Hepatocyte (in vitro differentiated cells): ENCODE measurements around the gene IRF4.

Source experiments
- CTCF ChIP-seq: fragments of 200-600 bp; sonication (generic); IDR thresholded peaks from 2 replicates; pipeline ENCODE4 v1.5.1; 2016; ENCODE audit warnings: antibody characterized with exemption, mild to moderate bottlenecking; ENCODE audit not compliant: poor library complexity
- EZH2 ChIP-seq: fragments of 200-600 bp; sonication (generic); IDR thresholded peaks from 2 replicates; pipeline ENCODE4 v1.6.1; 2016; ENCODE audit warnings: antibody characterized with exemption, mild to moderate bottlenecking, borderline replicate concordance
- EZH2phosphoT487 ChIP-seq: fragments of 200-600 bp; sonication (generic); IDR thresholded peaks from one replicate; pipeline ENCODE4 v1.6.1; 2018; ENCODE audit warnings: antibody characterized with exemption, mild to moderate bottlenecking, low read depth, moderate library complexity; ENCODE audit not compliant: unreplicated experiment, severe bottlenecking

DNA sequence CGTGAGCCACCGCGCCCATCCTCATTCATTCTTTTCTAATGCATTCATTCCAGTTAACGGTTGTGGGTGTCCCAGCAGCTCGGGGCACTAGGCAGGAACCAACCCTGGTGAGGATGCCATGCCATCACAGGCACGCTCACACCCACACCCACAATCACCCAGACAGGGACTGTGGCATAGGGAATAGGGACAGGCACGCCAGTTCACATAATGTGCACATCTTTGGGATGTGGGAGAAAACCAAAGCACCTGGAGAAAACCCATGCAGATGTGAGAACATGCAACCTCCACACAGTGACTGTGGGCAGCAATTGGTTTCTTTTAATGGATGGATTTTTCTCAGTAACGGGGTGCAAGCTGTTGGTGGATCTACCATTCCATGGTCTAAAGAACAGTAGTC is 64.3 kb downstream of the IRF4 start:
- TF ChIP-seq CTCF (no peak), EZH2 (no peak), EZH2phosphoT487 (no peak)
